Measurements from ENCODE around the gene CLDN9.

CLDN9 gene

DNA sequence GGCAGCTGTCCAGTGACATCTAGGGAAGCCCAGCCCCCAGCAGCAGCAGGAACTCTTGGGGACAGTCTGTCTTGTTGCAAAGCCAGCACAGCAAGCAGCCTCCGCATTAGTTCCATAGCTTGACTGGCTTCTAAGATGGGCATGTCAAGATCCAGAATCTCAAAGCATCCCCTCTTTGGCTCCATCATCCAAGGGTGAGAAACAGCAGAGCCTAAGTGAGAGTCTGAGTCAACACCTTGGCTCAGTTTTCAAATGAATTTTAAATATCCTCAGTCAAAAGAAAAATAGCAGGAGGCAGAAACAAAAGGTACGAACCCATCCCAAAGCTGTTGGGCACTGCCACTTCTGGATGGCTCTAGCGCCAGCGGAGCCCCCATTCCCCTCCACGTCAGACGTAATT lies 2.2 kb downstream of the CLDN9 start:
- peak; percentile 90; the same call in 1 of the 2 replicates for TF ChIP-seq ZBTB6 (tag by site-specific recombination; IDR thresholded peaks at IDR 0.05)
- no peak for TF ChIP-seq ZNF423 (tag by site-specific recombination; IDR thresholded peaks at IDR 0.05)
- no peak for TF ChIP-seq GLIS1 (tag by site-specific recombination; IDR thresholded peaks at IDR 0.05)
- no peak overlapping the region for H3K4me3 ChIP-seq (ENCODE audit: low read depth, low read length)
- POLR2A ChIA-PET = no interaction called here
- H3K27ac ChIP-seq (ENCODE audit: extremely low read depth, low read depth, low read length) = no peak overlapping the region
- CTCF ChIA-PET = interaction anchor here (0.6 kb wide), 2 partner anchors 58 to 69 kb away, joined by 3 read pairs; no protein-coding TSS in a partner anchor
- no peaks in the 10 kb centered on the region for H3K9me3 ChIP-seq (ENCODE audit: control insufficient read depth, insufficient read depth, low read depth, low read length)
- no peaks in the 10 kb centered on the region for H3K36me3 ChIP-seq (ENCODE audit: control insufficient read depth in 2 of 2, insufficient read depth in 1 of 2, low read length in 2 of 2)
- H3K4me1 ChIP-seq (ENCODE audit: control insufficient read depth, insufficient read depth, low read length) = no peaks in the 10 kb centered on the region; the same call in 1 of the 2 replicates

- Histone ChIP-seq H3K4me1 (ENCODE audit: control insufficient read depth, insufficient read depth, low read length) (peaks cover 2% of the 10 kb centered on the region; the same call in 1 of the 2 replicates), H3K9me3 (ENCODE audit: control insufficient read depth, insufficient read depth, low read depth, low read length) (no peaks in the 10 kb centered on the region), H3K4me3 (ENCODE audit: low read depth, low read length) (no peak overlapping the region), H3K27ac (ENCODE audit: extremely low read depth, low read depth, low read length) (no peak overlapping the region), H3K36me3 (ENCODE audit: control insufficient read depth in 2 of 2, insufficient read depth in 1 of 2, low read length in 2 of 2) (no peaks in the 10 kb centered on the region)
- ChIA-PET CTCF (no interaction called here), POLR2A (no interaction called here)
- TF ChIP-seq ZNF157 (tag by site-specific recombination; IDR thresholded peaks at IDR 0.05) = no peak
- TF ChIP-seq ZNF600 (tag by site-specific recombination; IDR thresholded peaks at IDR 0.05) = peak; percentile 70
These were observed 3.3 kb downstream of the CLDN9 start for GRCh38 chr16:3015865-3016521.

GRCh38 chr16:3017344-3017743 lies 4.6 kb downstream of the CLDN9 start:
- TF ChIP-seq ZNF776 (tag by site-specific recombination; IDR thresholded peaks at IDR 0.05; ENCODE audit: borderline replicate concordance) (no peak), ZNF132 (tag by site-specific recombination; IDR thresholded peaks at IDR 0.05; ENCODE audit: borderline replicate concordance) (no peak)
- ChIA-PET POLR2A (no interaction called here), CTCF (no interaction called here)
- Histone ChIP-seq H3K27ac (ENCODE audit: extremely low read depth, low read depth, low read length) (no peak overlapping the region), H3K4me1 (ENCODE audit: control insufficient read depth, insufficient read depth, low read length) (peaks cover 12% of the 10 kb centered on the region), H3K36me3 (ENCODE audit: control insufficient read depth in 2 of 2, insufficient read depth in 1 of 2, low read length in 2 of 2) (no peaks in the 10 kb centered on the region), H3K9me3 (ENCODE audit: control insufficient read depth, insufficient read depth, low read depth, low read length) (no peaks in the 10 kb centered on the region), H3K4me3 (ENCODE audit: low read depth, low read length) (no peak overlapping the region)

GRCh38 chr16:3017794-3018506 lies 5.2 kb downstream of the CLDN9 start, which contains the start of gene CLDN6:
Gene CLDN6, minus strand, starts transcription at chr16:3018183. Its CDS starts 2,162 bp downstream, at chr16:3016021.
- TF ChIP-seq, protein P1, sequence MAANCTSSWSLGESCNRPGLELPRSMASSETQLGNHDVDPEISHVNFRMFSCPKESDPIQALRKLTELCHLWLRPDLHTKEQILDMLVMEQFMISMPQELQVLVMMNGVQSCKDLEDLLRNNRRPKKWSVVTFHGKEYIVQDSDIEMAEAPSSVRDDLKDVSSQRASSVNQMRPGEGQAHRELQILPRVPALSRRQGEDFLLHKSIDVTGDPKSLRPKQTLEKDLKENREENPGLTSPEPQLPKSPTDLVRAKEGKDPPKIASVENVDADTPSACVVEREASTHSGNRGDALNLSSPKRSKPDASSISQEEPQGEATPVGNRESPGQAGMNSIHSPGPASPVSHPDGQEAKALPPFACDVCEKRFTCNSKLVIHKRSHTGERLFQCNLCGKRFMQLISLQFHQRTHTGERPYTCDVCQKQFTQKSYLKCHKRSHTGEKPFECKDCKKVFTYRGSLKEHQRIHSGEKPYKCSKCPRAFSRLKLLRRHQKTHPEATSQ (tag by site-specific recombination; IDR thresholded peaks at IDR 0.05) = no peak
- TF ChIP-seq ZNF692 (tag by site-specific recombination; IDR thresholded peaks at IDR 0.05) (peak; percentile 39; the same call in 1 of the 2 replicates), ZNF214 (tag by site-specific recombination; IDR thresholded peaks at IDR 0.05; ENCODE audit: borderline replicate concordance) (no peak), ZNF280D (tag by site-specific recombination; IDR thresholded peaks at IDR 0.05) (no peak), HOXA7 (CRISPR knock-in tag; IDR thresholded peaks at IDR 0.05; ENCODE audit: borderline replicate concordance) (no peak)
- TF ChIP-seq, protein P2, sequence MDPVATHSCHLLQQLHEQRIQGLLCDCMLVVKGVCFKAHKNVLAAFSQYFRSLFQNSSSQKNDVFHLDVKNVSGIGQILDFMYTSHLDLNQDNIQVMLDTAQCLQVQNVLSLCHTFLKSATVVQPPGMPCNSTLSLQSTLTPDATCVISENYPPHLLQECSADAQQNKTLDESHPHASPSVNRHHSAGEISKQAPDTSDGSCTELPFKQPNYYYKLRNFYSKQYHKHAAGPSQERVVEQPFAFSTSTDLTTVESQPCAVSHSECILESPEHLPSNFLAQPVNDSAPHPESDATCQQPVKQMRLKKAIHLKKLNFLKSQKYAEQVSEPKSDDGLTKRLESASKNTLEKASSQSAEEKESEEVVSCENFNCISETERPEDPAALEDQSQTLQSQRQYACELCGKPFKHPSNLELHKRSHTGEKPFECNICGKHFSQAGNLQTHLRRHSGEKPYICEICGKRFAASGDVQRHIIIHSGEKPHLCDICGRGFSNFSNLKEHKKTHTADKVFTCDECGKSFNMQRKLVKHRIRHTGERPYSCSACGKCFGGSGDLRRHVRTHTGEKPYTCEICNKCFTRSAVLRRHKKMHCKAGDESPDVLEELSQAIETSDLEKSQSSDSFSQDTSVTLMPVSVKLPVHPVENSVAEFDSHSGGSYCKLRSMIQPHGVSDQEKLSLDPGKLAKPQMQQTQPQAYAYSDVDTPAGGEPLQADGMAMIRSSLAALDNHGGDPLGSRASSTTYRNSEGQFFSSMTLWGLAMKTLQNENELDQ (tag by site-specific recombination; IDR thresholded peaks at IDR 0.05; ENCODE audit: low read depth) = no peak
- Histone ChIP-seq H3K9me3 (ENCODE audit: control insufficient read depth, insufficient read depth, low read depth, low read length) (no peaks in the 10 kb centered on the region), H3K36me3 (ENCODE audit: control insufficient read depth in 2 of 2, insufficient read depth in 1 of 2, low read length in 2 of 2) (no peaks in the 10 kb centered on the region), H3K4me1 (ENCODE audit: control insufficient read depth, insufficient read depth, low read length) (peaks cover 18% of the 10 kb centered on the region), H3K4me3 (ENCODE audit: low read depth, low read length) (no peak within 1 kb of the TSS), H3K27ac (ENCODE audit: extremely low read depth, low read depth, low read length) (no peak within 1 kb of the TSS)
- ChIA-PET POLR2A (interaction anchor here (11.9 kb wide), 1 partner anchor 13 kb away, joined by 247 read pairs; no protein-coding TSS in a partner anchor), CTCF (interaction anchor here (1.2 to 2.5 kb wide), 3 partner anchors 10 to 32 kb away, joined by 4 to 20 read pairs (median 5); no protein-coding TSS in a partner anchor)

Measured in HEK293 (cell line).